ENCODE results near the gene ANKRD13A.

DNA sequence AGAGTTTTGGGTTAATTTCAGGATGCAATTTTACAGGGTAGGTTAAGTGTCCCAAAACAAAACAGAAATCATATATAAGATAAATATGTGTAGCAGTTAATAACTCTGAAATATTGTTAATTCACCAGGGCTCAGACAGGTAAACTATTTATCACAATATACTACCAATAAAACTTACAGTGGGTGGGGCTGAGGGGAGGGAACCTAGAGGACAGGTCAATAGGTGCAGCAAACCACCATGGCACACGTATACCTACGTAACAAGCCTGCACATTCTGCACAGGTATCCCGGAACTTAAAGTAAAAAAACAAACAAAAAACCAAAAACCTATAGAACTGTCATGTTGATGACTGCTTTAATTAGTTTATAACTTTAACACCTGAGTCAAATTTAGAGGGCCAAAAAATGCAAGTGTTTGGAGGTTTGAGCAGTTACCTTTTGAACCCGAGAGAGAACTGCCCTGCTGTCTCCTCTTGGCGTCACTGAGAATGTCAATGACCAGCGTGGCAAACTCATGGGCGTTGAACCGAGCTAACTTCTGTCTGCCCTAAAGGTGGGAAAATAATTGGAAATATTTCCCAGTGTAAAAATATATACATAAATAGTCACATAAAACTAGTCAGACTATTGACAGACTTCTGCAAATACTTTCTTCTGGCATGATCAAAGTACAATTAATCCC lies 39.7 kb upstream of the ANKRD13A start:
- TF ChIP-seq, protein P1, sequence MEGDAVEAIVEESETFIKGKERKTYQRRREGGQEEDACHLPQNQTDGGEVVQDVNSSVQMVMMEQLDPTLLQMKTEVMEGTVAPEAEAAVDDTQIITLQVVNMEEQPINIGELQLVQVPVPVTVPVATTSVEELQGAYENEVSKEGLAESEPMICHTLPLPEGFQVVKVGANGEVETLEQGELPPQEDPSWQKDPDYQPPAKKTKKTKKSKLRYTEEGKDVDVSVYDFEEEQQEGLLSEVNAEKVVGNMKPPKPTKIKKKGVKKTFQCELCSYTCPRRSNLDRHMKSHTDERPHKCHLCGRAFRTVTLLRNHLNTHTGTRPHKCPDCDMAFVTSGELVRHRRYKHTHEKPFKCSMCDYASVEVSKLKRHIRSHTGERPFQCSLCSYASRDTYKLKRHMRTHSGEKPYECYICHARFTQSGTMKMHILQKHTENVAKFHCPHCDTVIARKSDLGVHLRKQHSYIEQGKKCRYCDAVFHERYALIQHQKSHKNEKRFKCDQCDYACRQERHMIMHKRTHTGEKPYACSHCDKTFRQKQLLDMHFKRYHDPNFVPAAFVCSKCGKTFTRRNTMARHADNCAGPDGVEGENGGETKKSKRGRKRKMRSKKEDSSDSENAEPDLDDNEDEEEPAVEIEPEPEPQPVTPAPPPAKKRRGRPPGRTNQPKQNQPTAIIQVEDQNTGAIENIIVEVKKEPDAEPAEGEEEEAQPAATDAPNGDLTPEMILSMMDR (conservative IDR thresholded peaks at IDR 0.05; ENCODE audit: low read depth, low read length) = no peak
- TF ChIP-seq EZH2 (IDR thresholded peaks at IDR 0.05; ENCODE audit: low read length, unreplicated experiment) = no peak
- TF ChIP-seq EZH2phosphoT487 (IDR thresholded peaks at IDR 0.05; ENCODE audit: borderline replicate concordance, low read length) = no peak
